CD4-positive, alpha-beta T cell treated with Interleukin-12 subunit alpha and Interleukin-12 subunit beta, for 1 hour (primary cell): ENCODE measurements around the gene USP35.

Experiments used
- DNase-seq: peaks from one replicate; pipeline ENCODE4 v3.0.0-alpha.2; 2020

USP35 gene

GRCh38 chr11:78188286-78189173, at the start of gene USP35, which contains the start of gene KCTD21:
Gene USP35, plus strand, starts transcription at chr11:78188919. Its CDS starts 7,327 bp downstream, at chr11:78196246.
Gene KCTD21, minus strand, starts transcription at chr11:78188626. Its CDS starts 14,072 bp downstream, at chr11:78174554.
- peak; percentile 92 for DNase-seq

- peak; percentile 97 for DNase-seq
Observed at GRCh38 chr11:78139422-78140391, 49.0 kb upstream of the USP35 start, which contains the start of gene ALG8. Gene ALG8, minus strand, starts transcription at chr11:78139626. Its CDS starts 38 bp downstream, at chr11:78139588.

- DNase-seq, result no peak
Observed at GRCh38 chr11:78140392-78141077, 48.2 kb upstream of the USP35 start.

- no peak for DNase-seq
Observed at GRCh38 chr11:78145511-78146025, 43.2 kb upstream of the USP35 start.

GRCh38 chr11:78147807-78148206, 40.9 kb upstream of the USP35 start:
- no peak for DNase-seq

- DNase-seq, result peak; percentile 8
Observed at GRCh38 chr11:78149646-78150045, 39.1 kb upstream of the USP35 start.

GRCh38 chr11:78150346-78150745, 38.4 kb upstream of the USP35 start:
- no peak for DNase-seq

GRCh38 chr11:78150754-78151153, 38.0 kb upstream of the USP35 start:
- no peak for DNase-seq

- DNase-seq, result no peak
Observed at GRCh38 chr11:78151804-78152203, 36.9 kb upstream of the USP35 start.

- no peak for DNase-seq
Observed at GRCh38 chr11:78156127-78156844, 32.4 kb upstream of the USP35 start.

- DNase-seq, result no peak
Observed at GRCh38 chr11:78158987-78159652, 29.6 kb upstream of the USP35 start.

GRCh38 chr11:78160557-78160956, 28.2 kb upstream of the USP35 start:
- no peak for DNase-seq

GRCh38 chr11:78161346-78161745, 27.4 kb upstream of the USP35 start:
- no peak for DNase-seq

- DNase-seq, result no peak
Observed at GRCh38 chr11:78161962-78162371, 26.8 kb upstream of the USP35 start.

GRCh38 chr11:78163828-78164227, 24.9 kb upstream of the USP35 start:
- DNase-seq, result no peak

GRCh38 chr11:78164471-78164870, 24.2 kb upstream of the USP35 start:
- DNase-seq, result no peak

GRCh38 chr11:78166855-78167469, 21.8 kb upstream of the USP35 start:
- DNase-seq, result no peak

- no peak for DNase-seq
Observed at GRCh38 chr11:78168539-78169477, 19.9 kb upstream of the USP35 start.

GRCh38 chr11:78170413-78170812, 18.3 kb upstream of the USP35 start:
- no peak for DNase-seq
